Measurements from ENCODE around the gene SORCS2.

DNA sequence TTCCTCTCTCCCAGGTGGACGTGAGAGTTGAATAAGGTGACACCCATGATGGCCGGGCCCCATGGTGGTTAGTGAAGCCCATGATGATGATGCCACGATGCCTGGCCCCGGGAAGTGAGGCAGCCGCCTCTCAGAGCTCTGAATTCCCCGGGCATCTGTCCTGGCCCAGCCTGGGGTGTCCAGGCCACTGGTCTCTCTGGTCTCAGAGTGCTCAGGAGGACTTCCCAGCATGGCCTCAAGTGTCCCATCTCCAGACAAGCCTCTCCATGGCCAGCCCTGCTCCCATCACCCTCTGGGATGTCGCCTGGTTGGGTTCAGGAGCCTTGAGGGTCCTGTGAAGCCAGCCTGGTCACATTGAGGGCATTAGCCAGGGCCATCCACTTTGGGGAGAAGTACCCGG, 267.1 kb downstream of the SORCS2 start:
- no peak for TF ChIP-seq CTCF (IDR thresholded peaks at IDR 0.05; ENCODE audit: borderline replicate concordance, extremely low read depth, low read length, poor library complexity, severe bottlenecking)
- no peak for TF ChIP-seq EZH2 (IDR thresholded peaks at IDR 0.05; ENCODE audit: borderline replicate concordance, low read depth, low read length, severe bottlenecking)
